ENCODE results near the gene NOXO1. TPM values are rescaled to one million over a fixed set of nuclear protein-coding genes. Genes with fewer than 3 reads are reported as not detected.

NOXO1 gene
- total and polyA plus RNA-seq, 9 of the 15 experiments (the other 6 are each of a cell fraction or from before 2014, with no cell fraction given) = not detected

DNA sequence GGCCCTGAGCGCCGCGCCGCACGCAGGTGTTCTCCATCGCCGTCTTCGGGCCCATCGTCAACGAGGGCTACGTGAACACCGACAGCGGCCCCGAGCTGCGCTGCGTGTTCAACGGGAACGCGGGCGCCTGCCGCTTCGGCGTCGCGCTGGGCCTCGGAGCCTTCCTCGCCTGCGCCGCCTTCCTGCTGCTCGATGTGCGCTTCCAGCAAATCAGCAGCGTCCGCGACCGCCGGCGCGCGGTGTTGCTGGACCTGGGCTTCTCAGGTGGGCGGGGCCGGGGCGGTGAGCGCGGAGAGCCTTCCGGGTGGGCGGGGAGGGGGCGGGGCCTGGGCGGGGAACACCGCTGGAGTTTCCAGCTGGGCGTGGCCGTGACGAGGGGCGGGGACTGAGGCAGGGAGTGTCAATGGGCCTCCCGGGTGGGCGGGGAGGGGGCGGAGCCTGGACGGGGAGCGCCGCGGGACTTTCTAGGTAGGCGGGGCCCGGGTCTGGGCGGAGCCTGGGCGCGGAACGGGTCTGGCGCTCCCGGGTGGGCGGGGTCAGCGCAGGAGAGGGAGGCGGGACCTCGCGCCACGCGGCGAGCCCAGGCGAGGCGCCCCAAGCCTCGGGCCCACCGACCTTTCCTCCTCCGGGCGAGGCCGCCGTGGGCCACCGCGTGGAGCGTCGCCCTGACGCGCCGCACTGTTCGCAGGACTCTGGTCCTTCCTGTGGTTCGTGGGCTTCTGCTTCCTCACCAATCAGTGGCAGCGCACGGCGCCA is 10.9 kb upstream of the NOXO1 start (continued):
- TF ChIP-seq ZNF589 (CRISPR knock-in tag; IDR thresholded peaks at IDR 0.05; ENCODE audit: low read depth) = 0 out of 2 replicates have a peak, but pooled peaks have one; percentile 42
- TF ChIP-seq, protein P1, sequence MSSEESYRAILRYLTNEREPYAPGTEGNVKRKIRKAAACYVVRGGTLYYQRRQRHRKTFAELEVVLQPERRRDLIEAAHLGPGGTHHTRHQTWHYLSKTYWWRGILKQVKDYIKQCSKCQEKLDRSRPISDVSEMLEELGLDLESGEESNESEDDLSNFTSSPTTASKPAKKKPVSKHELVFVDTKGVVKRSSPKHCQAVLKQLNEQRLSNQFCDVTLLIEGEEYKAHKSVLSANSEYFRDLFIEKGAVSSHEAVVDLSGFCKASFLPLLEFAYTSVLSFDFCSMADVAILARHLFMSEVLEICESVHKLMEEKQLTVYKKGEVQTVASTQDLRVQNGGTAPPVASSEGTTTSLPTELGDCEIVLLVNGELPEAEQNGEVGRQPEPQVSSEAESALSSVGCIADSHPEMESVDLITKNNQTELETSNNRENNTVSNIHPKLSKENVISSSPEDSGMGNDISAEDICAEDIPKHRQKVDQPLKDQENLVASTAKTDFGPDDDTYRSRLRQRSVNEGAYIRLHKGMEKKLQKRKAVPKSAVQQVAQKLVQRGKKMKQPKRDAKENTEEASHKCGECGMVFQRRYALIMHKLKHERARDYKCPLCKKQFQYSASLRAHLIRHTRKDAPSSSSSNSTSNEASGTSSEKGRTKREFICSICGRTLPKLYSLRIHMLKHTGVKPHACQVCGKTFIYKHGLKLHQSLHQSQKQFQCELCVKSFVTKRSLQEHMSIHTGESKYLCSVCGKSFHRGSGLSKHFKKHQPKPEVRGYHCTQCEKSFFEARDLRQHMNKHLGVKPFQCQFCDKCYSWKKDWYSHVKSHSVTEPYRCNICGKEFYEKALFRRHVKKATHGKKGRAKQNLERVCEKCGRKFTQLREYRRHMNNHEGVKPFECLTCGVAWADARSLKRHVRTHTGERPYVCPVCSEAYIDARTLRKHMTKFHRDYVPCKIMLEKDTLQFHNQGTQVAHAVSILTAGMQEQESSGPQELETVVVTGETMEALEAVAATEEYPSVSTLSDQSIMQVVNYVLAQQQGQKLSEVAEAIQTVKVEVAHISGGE (CRISPR knock-in tag; IDR thresholded peaks at IDR 0.05) = no peak
- TF ChIP-seq ZNF143 (CRISPR knock-in tag; IDR thresholded peaks at IDR 0.05) = no peak
- TF ChIP-seq, protein P2, sequence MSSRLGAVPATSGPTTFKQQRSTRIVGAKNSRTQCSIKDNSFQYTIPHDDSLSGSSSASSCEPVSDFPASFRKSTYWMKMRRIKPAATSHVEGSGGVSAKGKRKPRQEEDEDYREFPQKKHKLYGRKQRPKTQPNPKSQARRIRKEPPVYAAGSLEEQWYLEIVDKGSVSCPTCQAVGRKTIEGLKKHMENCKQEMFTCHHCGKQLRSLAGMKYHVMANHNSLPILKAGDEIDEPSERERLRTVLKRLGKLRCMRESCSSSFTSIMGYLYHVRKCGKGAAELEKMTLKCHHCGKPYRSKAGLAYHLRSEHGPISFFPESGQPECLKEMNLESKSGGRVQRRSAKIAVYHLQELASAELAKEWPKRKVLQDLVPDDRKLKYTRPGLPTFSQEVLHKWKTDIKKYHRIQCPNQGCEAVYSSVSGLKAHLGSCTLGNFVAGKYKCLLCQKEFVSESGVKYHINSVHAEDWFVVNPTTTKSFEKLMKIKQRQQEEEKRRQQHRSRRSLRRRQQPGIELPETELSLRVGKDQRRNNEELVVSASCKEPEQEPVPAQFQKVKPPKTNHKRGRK (tag; IDR thresholded peaks at IDR 0.05) = no peak
- TF ChIP-seq MAFF (IDR thresholded peaks at IDR 0.05; ENCODE audit: low read length) = no peak
- TF ChIP-seq, protein P3, sequence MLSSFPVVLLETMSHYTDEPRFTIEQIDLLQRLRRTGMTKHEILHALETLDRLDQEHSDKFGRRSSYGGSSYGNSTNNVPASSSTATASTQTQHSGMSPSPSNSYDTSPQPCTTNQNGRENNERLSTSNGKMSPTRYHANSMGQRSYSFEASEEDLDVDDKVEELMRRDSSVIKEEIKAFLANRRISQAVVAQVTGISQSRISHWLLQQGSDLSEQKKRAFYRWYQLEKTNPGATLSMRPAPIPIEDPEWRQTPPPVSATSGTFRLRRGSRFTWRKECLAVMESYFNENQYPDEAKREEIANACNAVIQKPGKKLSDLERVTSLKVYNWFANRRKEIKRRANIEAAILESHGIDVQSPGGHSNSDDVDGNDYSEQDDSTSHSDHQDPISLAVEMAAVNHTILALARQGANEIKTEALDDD (IDR thresholded peaks at IDR 0.05) = no peak
- no peak for TF ChIP-seq ZNF561 (CRISPR knock-in tag; conservative IDR thresholded peaks at IDR 0.05)
- TF ChIP-seq BMI1 (IDR thresholded peaks at IDR 0.05; ENCODE audit: low read length) = no peak
- TF ChIP-seq MTA2 (IDR thresholded peaks at IDR 0.05; ENCODE audit: low read depth) = no peak
- peak; percentile 1 for TF ChIP-seq NEUROD1 (IDR thresholded peaks at IDR 0.05; ENCODE audit: borderline replicate concordance, low read depth, low read length, partially characterized antibody)
- TF ChIP-seq, protein P4, sequence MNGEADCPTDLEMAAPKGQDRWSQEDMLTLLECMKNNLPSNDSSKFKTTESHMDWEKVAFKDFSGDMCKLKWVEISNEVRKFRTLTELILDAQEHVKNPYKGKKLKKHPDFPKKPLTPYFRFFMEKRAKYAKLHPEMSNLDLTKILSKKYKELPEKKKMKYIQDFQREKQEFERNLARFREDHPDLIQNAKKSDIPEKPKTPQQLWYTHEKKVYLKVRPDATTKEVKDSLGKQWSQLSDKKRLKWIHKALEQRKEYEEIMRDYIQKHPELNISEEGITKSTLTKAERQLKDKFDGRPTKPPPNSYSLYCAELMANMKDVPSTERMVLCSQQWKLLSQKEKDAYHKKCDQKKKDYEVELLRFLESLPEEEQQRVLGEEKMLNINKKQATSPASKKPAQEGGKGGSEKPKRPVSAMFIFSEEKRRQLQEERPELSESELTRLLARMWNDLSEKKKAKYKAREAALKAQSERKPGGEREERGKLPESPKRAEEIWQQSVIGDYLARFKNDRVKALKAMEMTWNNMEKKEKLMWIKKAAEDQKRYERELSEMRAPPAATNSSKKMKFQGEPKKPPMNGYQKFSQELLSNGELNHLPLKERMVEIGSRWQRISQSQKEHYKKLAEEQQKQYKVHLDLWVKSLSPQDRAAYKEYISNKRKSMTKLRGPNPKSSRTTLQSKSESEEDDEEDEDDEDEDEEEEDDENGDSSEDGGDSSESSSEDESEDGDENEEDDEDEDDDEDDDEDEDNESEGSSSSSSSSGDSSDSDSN (IDR thresholded peaks at IDR 0.05; ENCODE audit: borderline replicate concordance in 1 of 2, low read depth in 2 of 2, low read length in 2 of 2) = peak in 1 of 2 experiments; percentile 75; a peak in 1 of 4 replicates
- no peak for TF ChIP-seq ZC3H4 (CRISPR knock-in tag; IDR thresholded peaks at IDR 0.05; ENCODE audit: borderline replicate concordance)
- no peak for TF ChIP-seq SMC3 (conservative IDR thresholded peaks at IDR 0.05; ENCODE audit: insufficient read depth, low read depth, low read length)
- no peak for TF ChIP-seq SMARCA4 (IDR thresholded peaks at IDR 0.05)
- peak; percentile 88 for TF ChIP-seq CXXC5 (CRISPR knock-in tag; IDR thresholded peaks at IDR 0.05)
- TF ChIP-seq LEF1 (IDR thresholded peaks at IDR 0.05) = no peak
- TF ChIP-seq, protein P5, sequence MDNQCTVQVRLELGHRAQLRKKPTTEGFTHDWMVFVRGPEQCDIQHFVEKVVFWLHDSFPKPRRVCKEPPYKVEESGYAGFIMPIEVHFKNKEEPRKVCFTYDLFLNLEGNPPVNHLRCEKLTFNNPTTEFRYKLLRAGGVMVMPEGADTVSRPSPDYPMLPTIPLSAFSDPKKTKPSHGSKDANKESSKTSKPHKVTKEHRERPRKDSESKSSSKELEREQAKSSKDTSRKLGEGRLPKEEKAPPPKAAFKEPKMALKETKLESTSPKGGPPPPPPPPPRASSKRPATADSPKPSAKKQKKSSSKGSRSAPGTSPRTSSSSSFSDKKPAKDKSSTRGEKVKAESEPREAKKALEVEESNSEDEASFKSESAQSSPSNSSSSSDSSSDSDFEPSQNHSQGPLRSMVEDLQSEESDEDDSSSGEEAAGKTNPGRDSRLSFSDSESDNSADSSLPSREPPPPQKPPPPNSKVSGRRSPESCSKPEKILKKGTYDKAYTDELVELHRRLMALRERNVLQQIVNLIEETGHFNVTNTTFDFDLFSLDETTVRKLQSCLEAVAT (IDR thresholded peaks at IDR 0.05) = no peak; a peak in 1 of 4 replicates

Measured in K562 (cell line).